ENCODE measurements around the gene OR52A5.

- TF ChIP-seq CTCF (IDR thresholded peaks at IDR 0.05; ENCODE audit: low read length) (no peak), EZH2 (optimal IDR thresholded peaks at IDR 0.05; ENCODE audit: low read depth, low read length) (no peak), EZH2phosphoT487 (IDR thresholded peaks at IDR 0.05; ENCODE audit: low read length) (no peak)
Observed at GRCh38 chr11:5118893-5119292, 19.3 kb downstream of the OR52A5 start.

Data from MM.1S (cell line).